Heart left ventricle (tissue), 16 donors: Measurements from ENCODE around the gene VPS26A. TPM values are rescaled to one million over a fixed set of nuclear protein-coding genes. Genes with fewer than 3 reads are reported as not detected.
A peak's percentile ranks its signal among the peaks of the same experiment; 100 is the strongest.

Experiments
- ATAC-seq, 4 donors: fragments of 200-7000 bp; cut with Tn5 transposase; one replicate each; pipeline ENCODE4 v1.9.1; 2020 to 2022; ENCODE audit warnings: moderate library complexity in 4 of 4, mild to moderate bottlenecking in 3 of 4, moderate number of reproducible peaks in 1 of 4
- DNase-seq, 5 donors: peaks; one replicate each; pipeline ENCODE4 v3.0.0-alpha.2; 2020
- H3K27ac ChIP-seq, 12 donors: fragments of 200-600 bp; sonication (generic) in 4 of 12; one replicate each; pipeline versions ENCODE4 v1.5.0 to v1.8.0; 2016 to 2022; ENCODE audit warnings: mild to moderate bottlenecking in 2 of 12
- H3K27me3 ChIP-seq, 9 donors: fragments of 200-600 bp; sonication (generic) in 2 of 9; one replicate each; pipeline versions ENCODE4 v1.5.1 to v1.8.0; 2016 to 2022; ENCODE audit warnings: mild to moderate bottlenecking in 3 of 9
- H3K36me3 ChIP-seq, 9 donors: fragments of 200-600 bp; sonication (generic) in 2 of 9; one replicate each; pipeline versions ENCODE4 v1.5.0 to v1.8.0; 2018 to 2022; ENCODE audit warnings: mild to moderate bottlenecking in 2 of 9
- H3K4me1 ChIP-seq, 12 donors: fragments of 200-600 bp; sonication (generic) in 4 of 12; one replicate each; pipeline versions ENCODE4 v1.5.0 to v1.8.0; 2016 to 2022; ENCODE audit warnings: mild to moderate bottlenecking in 3 of 12
- H3K4me3 ChIP-seq, 12 donors: fragments of 200-600 bp; sonication (generic) in 4 of 12; one replicate each; pipeline versions ENCODE4 v1.5.0 to v1.8.0; 2017 to 2022; ENCODE audit warnings: mild to moderate bottlenecking in 9 of 12, moderate library complexity in 4 of 12
- H3K9me3 ChIP-seq, 12 donors: fragments of 200-600 bp; sonication (generic) in 4 of 12; one replicate each; pipeline versions ENCODE4 v1.5.0 to v1.8.0; 2016 to 2022; ENCODE audit warnings: mild to moderate bottlenecking in 1 of 12
- POLR2A ChIP-seq, 2 donors: fragments of 450-650 bp; IDR thresholded peaks; one replicate each; pipeline ENCODE4 v1.6.1; 2017; ENCODE audit warnings: antibody characterized with exemption in 2 of 2, mild to moderate bottlenecking in 2 of 2, moderate library complexity in 2 of 2
- WGBS, 4 donors: extraction: QIAGEN DNeasy Blood & Tissue Kit in 2 of 4; methylation state at CpG; one replicate each; pipeline versions ENCODE4 v1.1.5 to v1.1.7; 2013 to 2018; 5-methylcytosine and 5-hydroxymethylcytosine counted together
- intact Hi-C, 10 donors: fragments of 100-400 bp; cut with DNase I; formaldehyde crosslinking; loops; one replicate each; pipeline versions ENCODE4 v1.11.1 to v1.14.2; 2022
- polyA plus RNA-seq, 2 donors: library from polyadenylated mRNA; stranded (reverse); fragments of 200-250 nt; gene quantifications; one replicate each; pipeline ENCODE4 v1.2.3, GENCODE V29; 2013
- total RNA-seq, 9 donors: library from RNA; depleted of rRNA in 2 of 9; stranded (reverse); fragments of >200 nt in 2 of 9; fragmentation: NEBNext Ultra II Directional in 3 of 9; extraction: Animal tissue kit (Norgen Biotek cat#: 25700) in 3 of 9; gene quantifications; one replicate each; pipeline versions ENCODE4 v1.1.0 to v1.2.4, GENCODE V29; 2016 to 2023
- TF ChIP-seq, protein P1 (sequence below), 12 donors: fragments of 200-600 bp; sonication (generic) in 4 of 12; IDR thresholded peaks; one replicate each; pipeline versions ENCODE4 v1.5.0 to v1.8.0; 2018 to 2022; ENCODE audit warnings: antibody characterized with exemption in 12 of 12, mild to moderate bottlenecking in 5 of 12
- donor health status: ischemic (EF 13 %, LVEDD 7.1; RV severe dilation, severe dysfunction).
- donor health status: healthy with polysubstance abuse.
- donor health status: DM: no; HTN: yes; CAD: no.
- donor health status: DM: no; HTN: no; CAD: no.
- donor health status: ischemic (EF 25% LVEDD 6.9; RV normal size, moderate dysfunction).
- donor health status: ischemic (EF 25% LVEDD 5.7; RV mildly dilated, moderate dysfunction).
- donor health status: healthy.
- donor health status: DM: yes; HTN: yes; CAD: no.
- donor health status: ischemic (EF 35%, LVEDD 5.7; RV mildly dilated, moderate dysfunction).
- donor health status: nonischemic (EF 11% LVEDD 7.7; RV severe dilation, severe dysfunction).
- donor health status: DM: yes; HTN: yes; CAD: no.
- donor health status: PGD.
- donor health status: ischemic (EF 29% LVEDD 5.4; RV normal size, mild dysfunction).
- donor health status: nonischemic (EF 23%, LVEDD 6.1; RV moderate dilation, normal function).

VPS26A gene
- total and polyA plus RNA-seq, 11 donors = 15.5 to 42.3 (median 34.4) TPM

DNA sequence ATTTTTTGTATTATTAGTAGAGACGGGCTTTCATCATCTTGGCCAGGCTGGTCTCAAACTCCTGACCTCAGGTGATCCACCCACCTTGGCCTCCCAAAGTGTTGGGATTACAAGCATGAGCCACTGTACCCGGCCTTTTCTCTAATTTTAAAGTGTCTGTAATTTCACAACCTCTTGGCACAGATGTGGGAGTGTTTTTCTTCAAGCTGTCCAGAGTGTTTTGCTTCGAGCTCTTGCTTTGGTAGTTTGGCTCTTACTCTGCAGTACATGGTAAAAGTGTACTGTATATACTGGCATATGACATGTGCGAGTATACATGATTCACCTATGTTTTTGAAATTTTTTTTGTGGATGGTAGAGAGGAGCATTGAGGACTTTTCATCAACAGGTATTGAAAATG lies 26.2 kb upstream of the VPS26A start:
- Histone ChIP-seq H3K27me3 (no peaks in the 10 kb centered on the region), H3K27ac (no peak overlapping the region), H3K4me1 (peaks cover 0 to 73% (median 4%) of the 10 kb centered on the region in 12 donors), H3K4me3 (no peak overlapping the region), H3K9me3 (no peaks in the 10 kb centered on the region), H3K36me3 (peaks cover 0 to 66% (median 13%) of the 10 kb centered on the region in 9 donors)
- intact Hi-C loops = loop anchor here in 1 of 10 donors (5.0 kb wide), 1 partner anchor 85 kb away; no protein-coding TSS in a partner anchor
- WGBS, 4 donors = 83 to 89% (median 88%) methylated on average over 4 of the region's 4 CpGs
- no peak for ATAC-seq
- no peak for DNase-seq
- no peak for TF ChIP-seq POLR2A (IDR thresholded peaks at IDR 0.05)
- TF ChIP-seq, protein P1, sequence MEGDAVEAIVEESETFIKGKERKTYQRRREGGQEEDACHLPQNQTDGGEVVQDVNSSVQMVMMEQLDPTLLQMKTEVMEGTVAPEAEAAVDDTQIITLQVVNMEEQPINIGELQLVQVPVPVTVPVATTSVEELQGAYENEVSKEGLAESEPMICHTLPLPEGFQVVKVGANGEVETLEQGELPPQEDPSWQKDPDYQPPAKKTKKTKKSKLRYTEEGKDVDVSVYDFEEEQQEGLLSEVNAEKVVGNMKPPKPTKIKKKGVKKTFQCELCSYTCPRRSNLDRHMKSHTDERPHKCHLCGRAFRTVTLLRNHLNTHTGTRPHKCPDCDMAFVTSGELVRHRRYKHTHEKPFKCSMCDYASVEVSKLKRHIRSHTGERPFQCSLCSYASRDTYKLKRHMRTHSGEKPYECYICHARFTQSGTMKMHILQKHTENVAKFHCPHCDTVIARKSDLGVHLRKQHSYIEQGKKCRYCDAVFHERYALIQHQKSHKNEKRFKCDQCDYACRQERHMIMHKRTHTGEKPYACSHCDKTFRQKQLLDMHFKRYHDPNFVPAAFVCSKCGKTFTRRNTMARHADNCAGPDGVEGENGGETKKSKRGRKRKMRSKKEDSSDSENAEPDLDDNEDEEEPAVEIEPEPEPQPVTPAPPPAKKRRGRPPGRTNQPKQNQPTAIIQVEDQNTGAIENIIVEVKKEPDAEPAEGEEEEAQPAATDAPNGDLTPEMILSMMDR (IDR thresholded peaks at IDR 0.05) = no peak

GRCh38 chr10:69100136-69100872 lies 23.7 kb upstream of the VPS26A start:
- H3K9me3 ChIP-seq = no peaks in the 10 kb centered on the region
- H3K4me3 ChIP-seq = no peak overlapping the region
- TF ChIP-seq POLR2A (IDR thresholded peaks at IDR 0.05) = no peak
- TF ChIP-seq, protein P1 (IDR thresholded peaks at IDR 0.05) = no peak
- no peak for DNase-seq
- ATAC-seq = peak in 1 of 4 donors; percentile 7
- intact Hi-C loops = no loop called here
- H3K27ac ChIP-seq = peak overlapping the region in 1 of 12 donors; percentile 20
- peaks cover 0 to 49% (median 0%) of the 10 kb centered on the region in 12 donors for H3K4me1 ChIP-seq
- no peaks in the 10 kb centered on the region for H3K27me3 ChIP-seq
- peaks cover 0 to 80% (median 26%) of the 10 kb centered on the region in 9 donors for H3K36me3 ChIP-seq
- WGBS, 4 donors = 57 to 61% (median 60%) methylated on average over 7 of the region's 7 CpGs

DNA sequence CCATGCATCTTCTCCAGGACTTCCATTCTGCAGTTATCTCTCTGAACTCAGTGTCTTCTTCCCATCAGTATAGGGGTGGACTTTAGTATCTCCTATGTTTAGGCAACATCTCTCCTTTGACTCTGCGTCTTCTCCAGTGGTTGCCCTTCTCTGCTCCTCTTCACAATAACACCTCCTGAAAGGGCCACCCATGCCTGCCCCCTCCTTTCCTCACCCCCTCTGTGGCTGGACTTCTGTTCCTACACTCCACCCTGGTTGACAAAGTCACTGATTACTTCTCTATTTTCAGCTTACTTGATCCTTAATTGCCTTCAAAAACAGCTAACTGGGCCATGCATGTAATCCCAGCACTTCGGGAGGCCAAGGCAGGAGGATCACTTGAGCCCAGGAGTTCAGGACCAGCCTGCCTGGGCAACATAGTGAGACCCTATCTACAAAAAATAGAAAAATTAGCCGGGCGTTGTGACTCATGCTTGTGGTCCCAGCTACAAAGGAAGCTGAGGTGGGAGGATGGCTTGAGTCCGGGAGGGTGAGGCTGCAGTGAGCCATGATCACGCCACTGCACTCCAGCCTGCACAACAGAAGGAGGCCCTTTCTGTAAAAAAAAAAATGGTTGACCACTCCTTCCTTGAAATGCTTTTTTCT lies 22.4 kb upstream of the VPS26A start:
- Histone ChIP-seq H3K4me3 (no peak overlapping the region), H3K9me3 (no peaks in the 10 kb centered on the region), H3K36me3 (peaks cover 0 to 78% (median 27%) of the 10 kb centered on the region in 9 donors), H3K27me3 (no peaks in the 10 kb centered on the region), H3K27ac (peak overlapping the region in 1 of 12 donors; percentile 28), H3K4me1 (peaks cover 0 to 38% (median 0%) of the 10 kb centered on the region in 12 donors)
- WGBS, 4 donors = 63 to 71% (median 66%) methylated on average over 6 of the region's 6 CpGs
- intact Hi-C loops = no loop called here
- TF ChIP-seq, protein P1 (IDR thresholded peaks at IDR 0.05) = no peak
- no peak for TF ChIP-seq POLR2A (IDR thresholded peaks at IDR 0.05)
- ATAC-seq = peak in 1 of 4 donors; percentile 40
- no peak for DNase-seq

GRCh38 chr10:69102440-69102839 lies 21.5 kb upstream of the VPS26A start:
- DNase-seq (no peak), ATAC-seq (no peak)
- Histone ChIP-seq H3K4me3 (no peak overlapping the region), H3K36me3 (peaks cover 0 to 69% (median 27%) of the 10 kb centered on the region in 9 donors), H3K4me1 (peaks cover 0 to 33% (median 0%) of the 10 kb centered on the region in 12 donors), H3K27me3 (no peaks in the 10 kb centered on the region), H3K27ac (no peak overlapping the region), H3K9me3 (no peaks in the 10 kb centered on the region)
- WGBS, 4 donors = 60 to 78% (median 73%) methylated on average over 3 of the region's 3 CpGs
- intact Hi-C loops = no loop called here
- TF ChIP-seq POLR2A (IDR thresholded peaks at IDR 0.05) = no peak
- TF ChIP-seq, protein P1 (IDR thresholded peaks at IDR 0.05) = no peak
